HG02884 (cell line): ENCODE measurements around the gene SEMA3C.

Experiments used
- ATAC-seq: cut with Tn5 transposase; IDR thresholded peaks from one replicate; pipeline ENCODE4 v1.9.1; 2021; ENCODE audit warnings: mild to moderate bottlenecking, moderate library complexity; ENCODE audit not compliant: unreplicated experiment

SEMA3C gene

GRCh38 chr7:80918909-80919721, at the start of gene SEMA3C:
Gene SEMA3C, minus strand, starts transcription at chr7:80919051. Its CDS starts 2,270 bp downstream, at chr7:80916781.
- peak; percentile 63 for ATAC-seq

- ATAC-seq, result no peak
Measured at GRCh38 chr7:80968606-80969005, 49.8 kb upstream of the SEMA3C start.

- no peak for ATAC-seq
Measured at GRCh38 chr7:80967917-80968297, 49.1 kb upstream of the SEMA3C start.

- no peak for ATAC-seq
Measured at GRCh38 chr7:80967071-80967916, 48.4 kb upstream of the SEMA3C start.

- ATAC-seq, result no peak
Measured at GRCh38 chr7:80960244-80960795, 41.5 kb upstream of the SEMA3C start.

GRCh38 chr7:80957226-80957777, 38.5 kb upstream of the SEMA3C start:
- ATAC-seq, result no peak

GRCh38 chr7:80954191-80954590, 35.3 kb upstream of the SEMA3C start:
- ATAC-seq, result no peak

GRCh38 chr7:80950550-80950967, 31.7 kb upstream of the SEMA3C start:
- ATAC-seq, result no peak

- no peak for ATAC-seq
Measured at GRCh38 chr7:80949449-80949848, 30.6 kb upstream of the SEMA3C start.

GRCh38 chr7:80946858-80947257, 28.0 kb upstream of the SEMA3C start:
- ATAC-seq, result no peak

GRCh38 chr7:80945976-80946375, 27.1 kb upstream of the SEMA3C start:
- no peak for ATAC-seq

- ATAC-seq, result no peak
Measured at GRCh38 chr7:80943342-80943741, 24.5 kb upstream of the SEMA3C start.

- no peak for ATAC-seq
Measured at GRCh38 chr7:80942261-80943041, 23.6 kb upstream of the SEMA3C start.

GRCh38 chr7:80941208-80941758, 22.4 kb upstream of the SEMA3C start:
- ATAC-seq, result no peak

- no peak for ATAC-seq
Measured at GRCh38 chr7:80940539-80941207, 21.8 kb upstream of the SEMA3C start.

- ATAC-seq, result no peak
Measured at GRCh38 chr7:80937336-80937735, 18.5 kb upstream of the SEMA3C start.

GRCh38 chr7:80935991-80936780, 17.3 kb upstream of the SEMA3C start:
- no peak for ATAC-seq

GRCh38 chr7:80934321-80934720, 15.5 kb upstream of the SEMA3C start:
- no peak for ATAC-seq

GRCh38 chr7:80932536-80932935, 13.7 kb upstream of the SEMA3C start:
- ATAC-seq, result no peak
